Progenitor cell of endocrine pancreas (in vitro differentiated cells): ENCODE measurements around the gene RANBP6. TPM values are rescaled to one million over a fixed set of nuclear protein-coding genes. Genes with fewer than 3 reads are reported as not detected.

ENCODE experiments used
- DNase-seq: peaks from one replicate; pipeline ENCODE4 v3.0.0; 2021; ENCODE audit warnings: low spot score; ENCODE audit not compliant: unreplicated experiment
- H3K27ac Mint-ChIP-seq: 2 replicates; pipeline ENCODE4 v1.8.0; 2021; ENCODE audit warnings: mild to moderate bottlenecking, moderate library complexity, mixed read lengths
- H3K27me3 Mint-ChIP-seq: 2 replicates; pipeline ENCODE4 v1.8.0; 2021; ENCODE audit warnings: mixed read lengths
- H3K36me3 Mint-ChIP-seq: 2 replicates; pipeline ENCODE4 v1.8.0; 2022; ENCODE audit warnings: mixed read lengths; ENCODE audit not compliant: insufficient read depth
- H3K4me1 Mint-ChIP-seq: 2 replicates; pipeline ENCODE4 v1.8.0; 2021; ENCODE audit warnings: low read depth, mixed read lengths
- H3K4me3 Mint-ChIP-seq: 2 replicates; pipeline ENCODE4 v1.8.0; 2021; ENCODE audit warnings: low read depth, mild to moderate bottlenecking, moderate library complexity, mixed read lengths
- H3K9me3 Mint-ChIP-seq: 2 replicates; pipeline ENCODE4 v1.8.0; 2021; ENCODE audit warnings: low read depth, mixed read lengths
- total RNA-seq: library from RNA; stranded (reverse); gene quantifications from 2 replicates; pipeline ENCODE4 v1.2.1, GENCODE V29; 2021
- TF ChIP-seq, protein P1 (sequence below): fragments of 200-600 bp; sonication (generic); IDR thresholded peaks from one replicate; pipeline ENCODE4 v1.5.0; 2021; ENCODE audit warnings: antibody characterized with exemption, mild to moderate bottlenecking; ENCODE audit not compliant: unreplicated experiment

RANBP6 gene
- total RNA-seq, 1 donor from 2014 or later: 20.8 TPM

DNA sequence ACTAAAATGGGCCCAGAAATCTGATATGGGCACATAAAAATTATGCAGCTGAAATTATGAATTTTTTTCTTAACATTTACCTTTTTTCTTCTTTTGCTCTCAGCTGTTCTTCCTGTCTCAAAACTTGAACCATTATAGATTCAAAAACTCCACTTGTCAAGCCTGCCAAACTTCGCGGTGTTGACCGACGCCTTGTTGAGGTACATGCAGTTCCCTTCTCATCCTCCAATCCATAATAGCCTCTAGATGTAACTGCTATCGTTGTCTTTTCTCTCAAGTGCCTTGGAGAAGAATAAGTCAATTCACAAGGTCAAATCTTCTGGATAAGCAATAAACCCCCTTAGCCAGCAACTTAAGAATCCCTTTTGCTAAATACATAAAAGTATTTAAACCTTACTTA is 27.2 kb downstream of the RANBP6 start:
- Mint-ChIP-seq H3K36me3 (peaks cover 12% of the 10 kb centered on the region), H3K27me3 (no peaks in the 10 kb centered on the region)
- DNase-seq: no peak

DNA sequence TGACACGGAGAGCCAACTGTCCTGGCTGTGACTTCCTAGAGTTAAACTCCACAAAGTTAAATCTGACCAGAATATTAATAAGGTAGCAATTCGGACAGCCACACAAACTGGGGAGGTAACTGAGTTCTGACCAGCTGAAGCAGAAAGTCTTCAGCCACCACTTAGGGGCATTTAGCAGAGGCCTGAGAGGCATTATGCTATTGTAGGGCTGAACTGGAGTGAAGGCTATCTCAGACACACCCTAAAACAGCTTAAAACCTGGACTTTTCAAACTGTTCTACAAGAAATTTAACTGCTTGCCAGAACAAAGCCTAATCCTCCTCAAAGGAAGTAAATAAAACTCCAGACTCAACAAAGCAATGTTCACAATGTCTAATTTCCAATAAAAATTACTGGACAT is 32.4 kb downstream of the RANBP6 start:
- Mint-ChIP-seq H3K27me3 (no peaks in the 10 kb centered on the region), H3K4me3 (no peak overlapping the region), H3K4me1 (peaks cover 5% of the 10 kb centered on the region)

More for the DNA sequence above, 27.2 kb downstream of the RANBP6 start:
- TF ChIP-seq, protein P1, sequence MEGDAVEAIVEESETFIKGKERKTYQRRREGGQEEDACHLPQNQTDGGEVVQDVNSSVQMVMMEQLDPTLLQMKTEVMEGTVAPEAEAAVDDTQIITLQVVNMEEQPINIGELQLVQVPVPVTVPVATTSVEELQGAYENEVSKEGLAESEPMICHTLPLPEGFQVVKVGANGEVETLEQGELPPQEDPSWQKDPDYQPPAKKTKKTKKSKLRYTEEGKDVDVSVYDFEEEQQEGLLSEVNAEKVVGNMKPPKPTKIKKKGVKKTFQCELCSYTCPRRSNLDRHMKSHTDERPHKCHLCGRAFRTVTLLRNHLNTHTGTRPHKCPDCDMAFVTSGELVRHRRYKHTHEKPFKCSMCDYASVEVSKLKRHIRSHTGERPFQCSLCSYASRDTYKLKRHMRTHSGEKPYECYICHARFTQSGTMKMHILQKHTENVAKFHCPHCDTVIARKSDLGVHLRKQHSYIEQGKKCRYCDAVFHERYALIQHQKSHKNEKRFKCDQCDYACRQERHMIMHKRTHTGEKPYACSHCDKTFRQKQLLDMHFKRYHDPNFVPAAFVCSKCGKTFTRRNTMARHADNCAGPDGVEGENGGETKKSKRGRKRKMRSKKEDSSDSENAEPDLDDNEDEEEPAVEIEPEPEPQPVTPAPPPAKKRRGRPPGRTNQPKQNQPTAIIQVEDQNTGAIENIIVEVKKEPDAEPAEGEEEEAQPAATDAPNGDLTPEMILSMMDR: no peak
- no peaks in the 10 kb centered on the region for H3K9me3 Mint-ChIP-seq
- H3K4me1 Mint-ChIP-seq: peaks cover 4% of the 10 kb centered on the region
- H3K27ac Mint-ChIP-seq: no peak overlapping the region
- H3K4me3 Mint-ChIP-seq: no peak overlapping the region

DNA sequence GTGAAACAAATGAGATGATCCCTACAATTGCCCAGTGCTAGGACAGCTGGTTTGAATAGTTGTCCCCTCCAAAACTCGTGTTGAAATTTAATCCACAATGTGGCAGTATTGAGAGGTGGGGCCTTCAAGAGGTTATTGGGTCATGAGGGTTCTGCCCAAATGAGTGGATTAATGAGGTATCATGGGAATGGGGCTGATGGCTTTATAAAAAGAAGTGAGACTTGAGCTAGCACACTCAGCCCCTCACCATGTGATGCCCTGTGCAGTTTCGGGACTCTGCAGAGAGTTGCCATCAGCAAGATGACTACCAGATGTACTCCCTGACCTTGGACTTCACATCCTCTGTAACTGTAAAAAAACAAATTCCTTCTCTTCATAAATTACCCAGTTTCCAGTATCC is 33.1 kb downstream of the RANBP6 start:
- Mint-ChIP-seq H3K9me3 (no peaks in the 10 kb centered on the region), H3K27me3 (no peaks in the 10 kb centered on the region), H3K36me3 (peaks cover 9% of the 10 kb centered on the region), H3K4me3 (no peak overlapping the region), H3K27ac (no peak overlapping the region), H3K4me1 (peaks cover 5% of the 10 kb centered on the region)
- no peak for DNase-seq
- TF ChIP-seq, protein P1: no peak

More for the DNA sequence above, 32.4 kb downstream of the RANBP6 start:
- no peak for DNase-seq
- no peaks in the 10 kb centered on the region for H3K9me3 Mint-ChIP-seq
- TF ChIP-seq, protein P1: no peak
- H3K27ac Mint-ChIP-seq: no peak overlapping the region
- H3K36me3 Mint-ChIP-seq: peaks cover 10% of the 10 kb centered on the region

DNA sequence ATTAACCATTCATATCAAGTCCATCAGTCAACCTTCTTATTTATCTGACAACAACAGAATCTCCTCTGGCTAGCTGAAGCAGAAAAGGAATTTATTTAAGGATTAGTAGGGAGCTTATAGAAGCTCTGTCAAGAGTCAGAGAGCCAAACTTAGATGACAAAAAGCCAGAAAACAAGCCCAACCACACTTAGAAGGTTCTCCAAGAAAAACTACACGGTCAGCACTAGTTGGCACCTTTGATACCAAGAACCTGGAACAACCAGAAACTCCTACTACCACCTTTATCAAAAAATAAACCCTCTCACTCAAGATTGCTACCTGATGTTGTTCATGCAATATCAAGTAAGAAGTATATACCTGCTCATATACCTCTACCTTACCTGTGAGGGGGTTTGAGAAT is 36.9 kb downstream of the RANBP6 start:
- no peak overlapping the region for H3K4me3 Mint-ChIP-seq
- H3K27me3 Mint-ChIP-seq: no peaks in the 10 kb centered on the region
- DNase-seq: no peak
- TF ChIP-seq, protein P1: no peak
- H3K4me1 Mint-ChIP-seq: peaks cover 4% of the 10 kb centered on the region
- peaks cover 11% of the 10 kb centered on the region for H3K9me3 Mint-ChIP-seq
- peaks cover 27% of the 10 kb centered on the region for H3K36me3 Mint-ChIP-seq
- no peak overlapping the region for H3K27ac Mint-ChIP-seq

DNA sequence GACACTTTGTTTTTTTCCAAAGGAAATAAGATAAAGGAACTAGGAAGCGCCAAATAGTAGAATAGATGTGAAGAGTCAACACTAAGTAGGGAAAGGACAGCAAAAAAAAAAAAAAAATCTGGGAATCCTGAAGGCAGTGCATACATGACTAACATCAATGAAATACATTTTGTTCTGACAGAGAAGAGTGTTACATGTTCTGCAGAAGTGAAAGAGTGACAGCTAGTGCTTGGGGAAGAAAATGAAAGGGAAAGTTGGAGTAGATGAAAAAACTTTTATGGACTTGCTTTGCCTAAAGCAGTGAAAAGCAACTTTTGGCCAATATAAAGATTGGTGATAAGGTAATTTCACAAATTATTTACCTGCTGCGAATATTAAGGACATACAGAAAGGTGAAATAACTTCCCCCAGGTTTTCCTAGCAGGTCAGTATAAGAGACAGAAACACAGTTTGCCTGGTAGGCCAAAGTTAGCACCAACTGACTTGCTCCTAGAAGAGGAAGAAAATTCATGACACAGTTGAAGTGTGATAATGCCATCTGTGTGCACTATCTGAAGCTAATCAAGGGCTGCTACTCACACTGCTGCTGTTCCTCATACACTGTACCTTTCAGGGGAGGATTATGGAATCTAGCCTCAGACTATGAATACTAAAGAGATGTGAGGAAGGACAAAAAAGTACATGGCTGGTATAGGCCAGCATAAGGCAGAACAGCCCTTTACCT is 38.6 kb downstream of the RANBP6 start:
- H3K4me1 Mint-ChIP-seq: no peaks in the 10 kb centered on the region
- H3K27me3 Mint-ChIP-seq: no peaks in the 10 kb centered on the region
- TF ChIP-seq, protein P1: no peak
- no peak for DNase-seq
- H3K9me3 Mint-ChIP-seq: peaks cover 11% of the 10 kb centered on the region
- no peak overlapping the region for H3K4me3 Mint-ChIP-seq
- peak overlapping the region; percentile 60 for H3K27ac Mint-ChIP-seq
- peaks cover 31% of the 10 kb centered on the region for H3K36me3 Mint-ChIP-seq
